ENCODE measurements around the gene SULT1A2. TPM values are rescaled to one million over a fixed set of nuclear protein-coding genes. Genes with fewer than 3 reads are reported as not detected.
A peak's percentile ranks its signal among the peaks of the same experiment; 100 is the strongest.
"Not testable (repeated sequence)": the region's sequence is repeated elsewhere in the genome, so short reads cannot be mapped to it uniquely, and the experiment has no call there.

The SULT1A2 gene
- total RNA-seq, 1 donor from 2014 or later: 2.9 TPM

DNA sequence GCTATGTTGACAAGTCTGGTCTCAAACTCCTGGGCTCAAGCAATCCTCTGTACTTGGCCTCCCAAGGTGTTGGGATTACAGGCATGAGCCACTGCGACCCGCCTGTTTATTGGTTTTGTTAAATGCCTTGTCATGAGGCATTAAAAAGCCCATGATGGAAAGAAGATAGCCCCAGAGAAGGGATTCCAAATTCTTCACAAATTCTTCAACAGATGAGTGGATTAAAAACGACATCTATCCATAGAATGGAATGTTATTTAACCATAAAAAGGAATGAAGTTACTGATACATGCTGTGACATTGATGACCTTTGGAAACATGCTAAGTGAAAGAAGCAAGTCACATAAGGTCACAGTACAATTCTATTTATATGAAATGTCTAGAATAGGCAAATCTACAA lies 38.4 kb downstream of the SULT1A2 start:
- no peak for DNase-seq (ENCODE audit: low spot score)

DNA sequence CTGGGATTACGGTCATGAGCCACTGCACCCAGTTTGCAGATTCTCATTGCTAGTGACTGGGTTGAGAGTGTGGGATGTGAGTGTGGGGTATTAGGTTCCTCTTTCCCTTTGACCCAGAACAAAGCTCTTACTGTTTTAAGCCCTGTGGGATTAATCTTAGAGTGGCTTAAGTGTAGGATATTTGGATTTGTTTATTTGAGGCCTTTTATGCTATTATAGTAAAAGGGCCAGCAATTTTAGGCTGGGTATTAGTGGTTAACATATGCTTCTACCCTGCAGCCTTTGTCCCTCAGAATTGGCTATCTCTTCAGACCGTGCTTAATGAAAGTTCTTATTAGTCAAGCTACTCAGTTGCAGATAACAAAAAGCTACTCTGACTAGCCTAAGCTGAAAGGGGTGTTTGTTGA lies 39.9 kb downstream of the SULT1A2 start:
- no peak for DNase-seq (ENCODE audit: low spot score)

DNA sequence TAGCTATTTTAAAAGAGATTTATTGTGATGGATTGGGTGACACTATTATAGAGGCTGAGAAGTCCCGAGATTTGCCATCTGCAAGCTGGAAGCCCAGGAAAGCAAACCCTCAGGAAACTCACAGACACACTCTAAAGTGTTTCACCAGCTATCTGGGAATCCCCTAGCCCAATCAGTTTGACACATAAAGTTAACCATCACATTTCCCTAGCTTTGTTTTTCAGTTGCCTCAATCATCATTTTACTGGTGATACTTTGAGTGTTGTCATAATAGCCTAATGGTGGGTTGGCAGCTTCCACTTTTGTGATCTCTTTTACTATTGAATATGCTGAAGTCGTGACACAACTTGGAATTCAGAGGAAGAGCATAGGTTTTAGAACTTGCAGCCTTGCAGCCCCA lies 41.3 kb downstream of the SULT1A2 start:
- DNase-seq (ENCODE audit: low spot score): no peak

DNA sequence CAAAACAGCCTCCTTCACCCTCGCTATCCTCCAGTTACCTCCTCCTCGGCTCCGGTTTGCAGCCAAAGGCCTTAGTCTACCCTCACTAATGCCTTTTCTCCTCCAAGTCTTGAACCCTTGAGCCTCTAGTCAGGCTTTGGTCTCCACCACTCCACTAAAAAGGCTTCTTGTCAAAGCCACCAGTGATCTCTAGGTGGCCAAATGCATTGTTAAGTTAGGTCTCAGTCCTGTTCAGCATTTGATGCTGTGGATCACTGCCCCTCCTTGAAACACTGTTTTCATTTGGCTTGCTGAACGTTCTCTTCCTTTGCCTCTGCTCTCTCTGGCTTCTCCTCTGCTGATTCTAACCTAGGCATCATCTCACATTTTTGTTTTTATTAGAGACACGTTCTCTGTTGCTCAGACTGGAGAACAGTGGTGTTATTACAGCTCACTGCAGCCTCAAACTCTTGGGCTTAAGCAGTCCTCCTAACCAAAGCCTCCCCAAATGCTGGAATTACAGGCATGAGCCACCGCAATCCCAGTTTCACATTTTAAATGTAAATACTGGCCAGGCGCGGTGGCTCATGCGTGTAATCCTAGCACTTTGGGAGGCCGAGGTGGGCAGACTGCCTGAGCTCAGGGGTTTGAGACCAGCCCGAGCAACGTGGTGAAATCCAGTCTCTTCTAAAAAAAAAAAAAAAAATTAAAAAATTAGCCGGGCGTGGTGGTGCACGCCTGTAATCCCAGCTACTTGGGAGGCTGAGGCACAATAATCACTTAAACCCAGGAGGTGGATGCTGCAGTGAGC lies 42.0 kb downstream of the SULT1A2 start:
- no peak for DNase-seq (ENCODE audit: low spot score)

DNA sequence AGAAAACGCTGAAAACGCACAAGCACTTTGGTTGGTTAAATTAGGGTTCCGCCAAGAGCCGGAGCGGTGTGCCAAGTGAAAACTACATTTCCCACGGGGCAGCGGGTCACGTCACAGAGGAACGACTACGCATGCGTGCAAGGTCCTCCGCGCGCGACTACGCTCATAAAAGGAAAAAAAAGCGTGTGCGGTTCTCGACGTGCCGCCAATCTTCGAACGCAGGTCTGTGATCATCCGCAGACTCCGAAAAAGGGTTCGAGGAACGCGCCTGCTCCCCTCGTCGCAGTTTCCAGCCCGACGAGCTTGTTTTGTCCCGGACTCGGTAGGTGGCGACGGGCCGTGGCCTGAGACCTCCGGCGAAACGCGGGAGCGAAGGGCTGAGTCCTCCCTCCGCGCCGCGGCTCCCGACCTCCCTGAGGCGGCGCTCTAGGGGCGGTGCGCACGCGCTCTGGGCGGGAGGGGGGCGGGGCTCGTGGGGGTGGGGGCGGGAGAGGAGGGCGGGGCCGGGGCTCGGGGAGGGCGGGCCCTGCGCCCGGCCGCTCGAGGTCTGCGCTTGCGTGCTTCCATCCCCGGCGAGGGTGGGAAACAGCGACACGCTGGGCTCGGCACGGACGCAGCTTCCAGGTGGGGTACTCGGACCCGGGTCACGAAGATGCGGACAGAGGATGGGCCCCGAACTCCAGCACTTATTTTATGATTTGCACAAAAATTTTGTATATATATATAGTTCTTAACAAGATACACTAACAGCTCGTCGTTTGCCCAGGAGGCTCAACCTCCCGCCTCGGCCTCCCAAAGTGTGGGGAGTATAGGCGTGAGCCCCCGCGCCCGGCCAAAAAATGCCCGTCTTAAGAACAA lies 42.8 kb downstream of the SULT1A2 start, which contains the start of gene SGF29:
TSS of gene SGF29 (plus strand) at position 145 of the 858 bp plus-strand sequence. CDS start 27,150 bp downstream, outside the sequence.
- peak; percentile 95 for DNase-seq (ENCODE audit: low spot score)

DNA sequence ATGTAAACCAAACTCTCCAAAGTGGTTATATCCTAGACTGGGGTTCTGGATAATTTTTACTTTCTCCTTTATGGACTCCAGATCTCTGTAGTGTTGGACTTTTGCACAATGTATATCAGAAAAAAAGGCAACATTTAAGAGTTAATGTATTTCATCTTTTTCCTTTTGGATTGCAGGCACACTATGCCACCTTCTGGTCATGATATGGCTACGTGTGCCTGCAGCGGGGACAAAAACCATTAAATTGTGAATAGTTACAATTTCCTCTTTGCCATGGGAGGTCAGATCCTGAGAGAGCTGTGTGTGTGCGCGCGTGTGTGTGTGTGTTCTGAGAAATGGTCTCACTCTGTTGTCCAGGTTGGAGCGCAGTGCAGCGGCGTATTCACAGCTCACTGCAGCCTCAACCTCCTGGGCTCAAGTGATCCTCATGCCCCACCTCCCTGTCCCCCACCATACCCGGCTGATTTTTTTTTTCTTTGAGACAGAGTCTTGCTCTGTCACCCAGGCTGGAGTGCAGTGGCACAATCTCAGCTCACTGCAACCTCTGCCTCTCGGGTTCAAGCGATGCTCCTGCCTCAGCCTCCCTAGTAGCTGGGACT lies 47.5 kb downstream of the SULT1A2 start:
- no peak for DNase-seq (ENCODE audit: low spot score)

DNA sequence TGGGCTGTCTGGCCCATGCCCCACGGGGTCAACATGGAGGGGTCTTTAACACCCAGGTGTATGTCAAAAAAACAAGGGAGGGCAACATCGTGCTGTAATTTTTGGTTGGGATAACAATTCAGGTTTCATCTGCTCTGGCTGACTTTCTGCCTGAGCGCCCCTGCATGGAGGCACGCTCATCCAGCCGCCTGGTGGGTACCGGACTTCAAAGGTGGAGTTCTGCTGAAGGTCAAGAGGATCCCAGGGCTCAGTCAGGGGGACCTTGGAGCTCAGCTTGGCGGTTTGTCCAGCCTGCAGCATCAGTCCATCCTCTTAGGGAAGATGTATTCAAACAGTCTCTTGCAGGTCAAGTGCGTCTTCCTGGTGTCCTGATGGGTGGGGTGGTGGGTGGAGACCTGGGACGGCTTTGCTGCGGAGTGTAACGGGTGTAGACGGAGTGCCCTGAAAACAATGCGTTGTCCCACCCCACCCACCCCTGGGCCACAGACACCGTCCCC lies 48.5 kb downstream of the SULT1A2 start:
- no peak for DNase-seq (ENCODE audit: low spot score)

DNA sequence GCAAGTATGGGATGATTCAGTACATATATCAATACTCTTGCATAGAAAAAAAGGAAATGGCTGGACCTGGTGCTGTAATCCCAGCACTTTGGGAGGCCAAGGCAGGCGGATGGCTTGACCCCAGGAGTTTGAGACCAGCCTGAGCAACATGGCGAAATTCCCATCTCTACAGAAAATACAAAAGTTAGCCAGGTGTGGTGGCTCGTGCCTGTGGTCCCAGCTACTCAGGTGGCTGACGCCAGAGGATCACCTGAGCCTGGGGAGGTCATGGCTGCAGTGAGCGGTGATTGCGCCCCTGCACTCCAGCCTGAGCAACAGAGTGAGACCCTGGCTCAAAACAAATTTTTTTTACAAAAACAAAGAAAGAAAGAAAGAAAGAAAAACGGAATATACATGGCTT lies 50.2 kb downstream of the SULT1A2 start:
- DNase-seq (ENCODE audit: low spot score): no peak

DNA sequence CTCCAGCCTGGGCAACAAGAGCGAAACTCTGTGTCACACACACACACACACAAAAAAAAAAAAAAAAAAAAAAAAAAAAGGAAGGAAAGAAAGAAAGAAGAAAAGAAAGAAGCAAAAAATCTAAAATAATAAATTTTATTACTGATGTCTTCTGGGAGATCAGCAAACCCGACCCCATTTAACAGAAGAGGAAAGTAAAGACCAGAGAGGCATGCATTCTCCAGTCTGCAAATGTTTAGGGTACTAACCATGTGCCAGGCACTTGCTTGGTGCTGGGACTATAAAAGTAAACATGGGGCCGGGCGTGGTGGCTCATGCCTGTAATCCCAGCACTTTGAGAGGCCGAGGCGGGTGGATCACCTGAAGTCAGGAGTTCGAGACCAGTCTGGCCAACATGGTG lies 50.9 kb downstream of the SULT1A2 start:
- not testable (repeated sequence) for DNase-seq (ENCODE audit: low spot score)

DNA sequence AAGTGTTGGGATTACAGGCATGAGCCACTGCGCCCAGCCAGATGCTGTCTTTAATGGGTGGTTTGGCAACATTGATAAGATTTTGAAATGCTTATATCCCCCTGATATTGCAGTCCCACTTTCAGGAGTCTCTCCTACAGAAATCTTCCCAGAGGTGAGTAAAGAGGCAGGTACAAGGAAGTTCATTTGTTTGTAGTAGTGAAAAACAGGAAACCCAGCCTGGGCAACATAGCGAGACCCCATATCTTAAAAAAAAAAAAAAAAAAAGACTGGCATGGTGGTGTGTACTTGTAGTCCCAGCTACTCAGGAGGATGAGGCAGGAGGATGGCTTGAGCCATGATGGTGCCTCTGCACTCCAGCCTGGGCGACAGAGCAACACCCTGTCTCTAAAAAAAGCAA lies 51.9 kb downstream of the SULT1A2 start:
- no peak for DNase-seq (ENCODE audit: low spot score)

DNA sequence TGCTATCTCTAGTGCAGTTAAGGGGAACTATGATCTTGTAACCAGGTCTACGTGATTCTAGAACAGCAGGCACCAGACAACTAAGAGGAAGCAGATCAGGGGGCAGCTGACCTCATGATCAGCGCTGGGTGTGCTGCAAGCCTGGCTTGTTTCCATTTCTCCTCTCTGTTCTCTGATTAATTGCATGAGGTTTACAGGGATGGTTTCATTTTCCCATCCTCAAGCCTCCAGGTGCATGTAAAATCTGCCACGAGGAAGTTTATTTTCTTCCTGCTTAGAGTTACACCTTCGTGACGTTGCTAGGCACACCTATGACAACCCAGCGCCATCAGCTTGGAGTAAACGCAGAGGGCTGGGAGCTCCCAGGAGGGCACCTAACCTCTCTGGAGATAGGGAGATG lies 53.8 kb downstream of the SULT1A2 start:
- DNase-seq (ENCODE audit: low spot score): peak; percentile 60

DNA sequence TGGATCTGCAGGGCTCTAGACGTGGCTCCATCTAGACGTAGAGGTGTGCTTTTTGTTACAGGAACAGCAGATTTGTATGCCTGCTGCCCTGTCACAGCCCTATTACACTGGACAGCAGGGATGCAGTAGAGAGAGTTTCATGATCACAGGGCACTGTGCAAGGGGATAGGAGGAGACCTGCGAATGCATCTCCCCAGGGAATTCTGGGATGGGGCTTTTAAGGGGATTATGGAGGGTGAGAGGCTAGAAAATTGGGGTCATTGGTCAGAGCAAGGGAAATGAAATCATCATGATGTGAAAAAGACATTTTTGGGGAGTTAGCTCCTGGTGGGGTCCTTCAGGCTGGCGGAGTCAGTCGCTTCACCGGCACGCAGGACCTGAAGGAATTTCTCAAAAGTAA lies 54.2 kb downstream of the SULT1A2 start:
- DNase-seq (ENCODE audit: low spot score): no peak

Other genes starting within 250 kb of the SULT1A2 start
- 7.2 TPM for gene NPIPB6, start 233.5 kb downstream of the SULT1A2 start, total RNA-seq
- 88.3 TPM for gene EIF3CL, start 193.2 kb downstream of the SULT1A2 start, total RNA-seq
- gene NPIPB7, start 124.7 kb downstream of the SULT1A2 start, total RNA-seq: not detected
- 47.0 TPM for gene CLN3, start 105.0 kb downstream of the SULT1A2 start, total RNA-seq
- gene APOBR, start 102.4 kb downstream of the SULT1A2 start, total RNA-seq: 11.0 TPM
- gene IL27, start 90.2 kb downstream of the SULT1A2 start, total RNA-seq: not detected
- 127 TPM for gene NUPR1, start 58.1 kb downstream of the SULT1A2 start, total RNA-seq
- gene SGF29, start 43.1 kb downstream of the SULT1A2 start, total RNA-seq: 38.3 TPM
- gene SULT1A1, start 13.0 kb upstream of the SULT1A2 start, total RNA-seq: 20.6 TPM
- 4.4 TPM for gene NPIPB8, start 41.0 kb upstream of the SULT1A2 start, total RNA-seq
- gene EIF3C, start 114.4 kb upstream of the SULT1A2 start, total RNA-seq: 435 TPM
- 5.8 TPM for gene NPIPB9, start 154.7 kb upstream of the SULT1A2 start, total RNA-seq
- gene ATXN2L, start 225.9 kb upstream of the SULT1A2 start, total RNA-seq: 162 TPM
- 150 TPM for gene TUFM, start 249.3 kb upstream of the SULT1A2 start, total RNA-seq